Subcutaneous abdominal adipose tissue (tissue), 5 donors: ENCODE results near the gene DHX36.

Experiments
- H3K27ac ChIP-seq: one replicate; pipeline ENCODE4 v1.7.0; 2013; ENCODE audit warnings: low read depth, mild to moderate bottlenecking, inconsistent platforms, low read length, moderate library complexity
- H3K27me3 ChIP-seq, 5 donors: one replicate each; pipeline ENCODE4 v1.7.0; 2013; ENCODE audit warnings: low read length in 5 of 5, inconsistent platforms in 1 of 5; ENCODE audit not compliant: control insufficient read depth in 5 of 5, insufficient read depth in 4 of 5
- H3K36me3 ChIP-seq, 5 donors: one replicate each; pipeline ENCODE4 v1.7.0; 2013; ENCODE audit warnings: low read length in 5 of 5; ENCODE audit not compliant: control insufficient read depth in 5 of 5, insufficient read depth in 5 of 5
- H3K4me1 ChIP-seq, 5 donors: one replicate each; pipeline ENCODE4 v1.7.0; 2013; ENCODE audit warnings: low read length in 5 of 5, mild to moderate bottlenecking in 3 of 5, moderate library complexity in 1 of 5; ENCODE audit not compliant: control insufficient read depth in 5 of 5, insufficient read depth in 5 of 5
- H3K4me3 ChIP-seq, 5 donors: one replicate each; pipeline ENCODE4 v1.7.0; 2013; ENCODE audit warnings: low read length in 5 of 5, low read depth in 1 of 5
- H3K9ac ChIP-seq, 5 donors: one replicate each; pipeline ENCODE4 v1.7.0; 2013; ENCODE audit warnings: low read length in 5 of 5, mild to moderate bottlenecking in 4 of 5, moderate library complexity in 3 of 5
- H3K9me3 ChIP-seq, 5 donors: one replicate each; pipeline ENCODE4 v1.7.0; 2013; ENCODE audit warnings: low read length in 5 of 5; ENCODE audit not compliant: control insufficient read depth in 5 of 5
- donor health status: healthy.
- donor health status: healthy.
- donor health status: healthy.
- donor health status: healthy.
- donor health status: healthy.

Gene DHX36

DNA sequence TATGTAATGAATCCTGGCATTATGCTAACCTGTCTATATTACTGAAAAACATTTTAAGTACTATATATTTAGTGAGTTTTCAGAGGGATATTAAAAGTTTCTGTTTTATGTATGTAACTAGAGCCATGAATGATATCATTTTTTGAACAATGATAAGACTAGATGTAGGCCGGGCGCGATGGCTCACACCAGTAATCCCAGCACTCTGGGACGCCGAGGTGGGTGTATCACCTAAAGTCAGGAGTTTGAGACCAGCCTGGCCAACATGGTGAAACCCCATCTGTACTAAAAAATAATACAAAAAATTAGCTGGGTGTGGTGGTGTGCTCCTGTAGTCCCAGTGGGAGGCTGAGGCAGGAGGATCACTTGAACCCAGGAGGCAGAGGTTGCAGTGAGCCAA lies 34.1 kb downstream of the DHX36 start:
- no peak overlapping the region for H3K9ac ChIP-seq
- H3K27me3 ChIP-seq, result no peaks in the 10 kb centered on the region
- peaks cover 64 to 71% (median 68%) of the 10 kb centered on the region in 5 donors for H3K36me3 ChIP-seq
- H3K4me3 ChIP-seq, result no peak overlapping the region
- no peaks in the 10 kb centered on the region for H3K9me3 ChIP-seq
- H3K4me1 ChIP-seq, result no peaks in the 10 kb centered on the region
- no peak overlapping the region for H3K27ac ChIP-seq

DNA sequence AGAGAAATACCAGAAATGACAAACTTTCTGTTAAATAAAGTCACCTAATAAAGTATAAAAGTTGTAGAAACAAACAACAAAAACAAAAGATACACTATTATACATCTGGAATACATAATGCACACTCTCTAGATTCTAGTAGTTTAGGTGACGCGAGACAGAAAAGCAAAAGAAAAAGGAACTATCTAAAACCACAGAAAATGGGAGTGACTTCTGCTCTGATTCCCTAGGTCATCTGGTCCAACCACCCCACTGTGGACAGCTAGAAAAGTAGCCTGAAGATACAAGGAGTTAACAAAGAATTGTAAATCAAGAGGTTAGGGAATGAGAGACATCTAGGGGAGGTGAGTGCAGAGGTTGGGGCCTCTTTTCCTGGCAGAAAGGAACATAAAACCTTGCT lies 39.1 kb downstream of the DHX36 start:
- Histone ChIP-seq H3K27me3 (no peaks in the 10 kb centered on the region), H3K4me1 (no peaks in the 10 kb centered on the region), H3K4me3 (no peak overlapping the region), H3K9me3 (no peaks in the 10 kb centered on the region), H3K27ac (no peak overlapping the region), H3K9ac (no peak overlapping the region), H3K36me3 (peaks cover 54 to 72% (median 66%) of the 10 kb centered on the region in 5 donors)

DNA sequence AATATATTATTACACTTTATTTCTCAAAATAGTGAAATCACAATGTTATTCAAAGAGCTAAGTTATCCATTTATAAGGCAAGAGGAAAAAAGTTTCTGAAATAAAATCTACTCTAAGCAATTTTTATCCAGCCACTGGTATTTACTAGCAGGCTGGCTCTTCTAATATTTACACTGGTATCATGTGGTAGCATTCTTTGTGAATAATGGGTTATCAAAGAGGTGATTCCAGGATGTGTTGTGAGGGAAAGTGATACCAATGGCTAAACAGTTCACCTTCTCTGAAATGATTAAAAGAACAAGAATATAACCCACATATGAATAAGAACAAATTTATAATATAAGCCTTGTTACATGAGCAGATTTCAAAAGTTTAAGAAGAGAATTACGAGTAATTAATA lies 44.1 kb downstream of the DHX36 start:
- Histone ChIP-seq H3K9me3 (no peaks in the 10 kb centered on the region), H3K4me1 (peaks cover 0 to 7% (median 0%) of the 10 kb centered on the region in 5 donors), H3K4me3 (no peak overlapping the region), H3K36me3 (peaks cover 45 to 74% (median 66%) of the 10 kb centered on the region in 5 donors), H3K9ac (no peak overlapping the region), H3K27me3 (no peaks in the 10 kb centered on the region), H3K27ac (no peak overlapping the region)

DNA sequence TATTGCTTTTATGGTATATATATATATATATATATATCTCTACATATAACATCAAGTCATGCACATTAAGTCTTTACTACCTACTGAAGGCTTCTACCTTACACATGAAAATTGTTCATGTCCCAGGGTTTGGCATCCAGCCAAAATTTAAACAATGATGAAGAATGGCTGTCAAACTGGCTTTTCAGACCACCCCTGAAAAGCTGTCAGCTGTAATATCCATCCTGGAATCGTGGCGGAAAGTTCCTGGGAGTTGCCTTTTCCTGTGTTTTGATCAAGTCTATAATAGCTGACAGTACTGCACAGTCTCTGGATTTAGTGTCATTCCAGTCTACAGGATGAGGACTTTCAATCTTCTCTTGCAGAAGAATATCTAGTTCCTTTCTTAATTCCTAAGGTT lies 48.3 kb downstream of the DHX36 start:
- Histone ChIP-seq H3K4me3 (no peak overlapping the region), H3K9me3 (no peaks in the 10 kb centered on the region), H3K27me3 (no peaks in the 10 kb centered on the region), H3K27ac (no peak overlapping the region), H3K9ac (no peak overlapping the region), H3K36me3 (peaks cover 44 to 71% (median 63%) of the 10 kb centered on the region in 5 donors), H3K4me1 (peaks cover 0 to 15% (median 0%) of the 10 kb centered on the region in 5 donors)

DNA sequence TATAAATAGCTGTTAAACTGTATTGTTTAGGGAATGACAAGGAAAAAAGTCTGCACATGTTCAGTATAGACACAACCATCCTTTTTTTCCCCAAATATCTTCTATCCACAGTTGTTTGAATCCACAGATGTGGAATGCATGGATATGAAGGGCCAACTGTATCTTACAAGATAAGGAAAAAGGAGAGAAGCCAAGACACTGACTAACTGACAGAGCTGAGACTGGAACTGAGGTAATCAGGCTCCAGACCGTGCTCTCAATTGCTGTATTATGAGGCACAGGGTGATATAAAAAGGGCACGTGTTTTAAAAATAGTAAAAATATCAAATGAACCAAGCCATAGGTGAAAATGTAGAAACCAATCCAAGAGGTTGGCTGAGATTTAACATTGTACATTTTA lies 49.0 kb downstream of the DHX36 start:
- Histone ChIP-seq H3K27me3 (no peaks in the 10 kb centered on the region), H3K4me3 (no peak overlapping the region), H3K9me3 (no peaks in the 10 kb centered on the region), H3K9ac (no peak overlapping the region), H3K27ac (no peak overlapping the region), H3K4me1 (peaks cover 0 to 15% (median 0%) of the 10 kb centered on the region in 5 donors), H3K36me3 (peaks cover 38 to 66% (median 56%) of the 10 kb centered on the region in 5 donors)

DNA sequence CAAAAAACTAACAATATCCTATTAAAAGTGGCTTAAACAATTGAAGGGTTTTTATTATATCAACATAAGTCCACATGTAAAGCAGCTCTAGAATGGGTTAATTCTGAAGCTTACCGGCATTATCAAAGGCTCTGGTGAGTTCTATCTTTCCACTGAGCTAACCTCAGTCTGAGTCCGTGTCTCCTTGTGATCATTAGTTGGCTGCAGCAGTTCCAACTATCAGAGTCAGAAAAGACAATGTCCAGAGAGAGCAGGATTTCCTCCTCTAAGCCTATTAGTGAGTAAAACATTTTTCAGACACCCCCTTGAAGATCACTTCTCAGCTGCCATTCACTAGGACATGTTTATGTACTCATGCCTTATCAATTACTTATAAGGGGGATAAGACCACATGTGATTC lies 49.9 kb downstream of the DHX36 start:
- Histone ChIP-seq H3K36me3 (peaks cover 34 to 59% (median 50%) of the 10 kb centered on the region in 5 donors), H3K4me1 (peaks cover 0 to 15% (median 0%) of the 10 kb centered on the region in 5 donors), H3K27me3 (no peaks in the 10 kb centered on the region), H3K9ac (no peak overlapping the region), H3K9me3 (peaks cover 0 to 2% (median 0%) of the 10 kb centered on the region in 5 donors), H3K4me3 (no peak overlapping the region), H3K27ac (no peak overlapping the region)

DNA sequence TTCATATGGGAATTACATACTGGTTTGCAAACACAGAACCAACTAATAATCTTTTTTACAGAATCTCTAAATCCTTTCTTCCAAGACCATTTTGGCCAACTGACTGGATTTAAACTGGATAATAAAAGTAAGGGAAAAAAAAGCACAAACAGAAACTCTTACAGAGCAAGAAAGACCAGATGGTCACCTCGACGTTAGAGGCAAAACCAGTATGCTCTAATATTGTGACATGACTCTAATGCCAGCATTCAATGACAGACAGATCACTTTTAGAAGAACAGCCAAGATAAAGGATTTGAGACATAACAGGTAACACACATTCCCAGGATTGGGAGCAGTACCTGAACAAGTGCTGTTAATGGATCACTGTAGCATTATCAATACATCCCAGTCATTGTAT lies 50.9 kb downstream of the DHX36 start:
- Histone ChIP-seq H3K9ac (no peak overlapping the region), H3K9me3 (peaks cover 0 to 2% (median 0%) of the 10 kb centered on the region in 5 donors), H3K27ac (no peak overlapping the region), H3K36me3 (peaks cover 26 to 50% (median 44%) of the 10 kb centered on the region in 5 donors), H3K27me3 (no peaks in the 10 kb centered on the region), H3K4me1 (peaks cover 0 to 15% (median 0%) of the 10 kb centered on the region in 5 donors), H3K4me3 (no peak overlapping the region)

DNA sequence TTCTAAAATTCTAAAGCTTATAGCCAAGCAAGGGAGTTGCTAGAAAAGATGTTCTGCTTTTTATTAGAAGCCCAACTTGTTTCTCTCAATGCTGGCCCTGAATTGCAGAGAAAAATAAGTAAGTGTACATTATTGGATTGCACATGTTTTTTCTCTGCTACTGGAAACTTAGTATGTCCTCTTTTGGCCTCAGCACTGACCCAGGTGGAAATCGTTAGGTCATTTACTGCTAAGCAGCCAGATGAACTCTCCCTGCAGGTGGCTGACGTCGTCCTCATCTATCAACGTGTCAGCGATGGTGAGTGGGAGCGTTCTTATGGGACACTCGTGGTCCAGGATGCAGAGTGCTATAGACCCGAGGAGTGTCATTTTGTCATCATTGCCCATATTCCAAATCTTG lies 69.8 kb downstream of the DHX36 start:
- H3K9me3 ChIP-seq, result no peaks in the 10 kb centered on the region
- H3K4me1 ChIP-seq, result peaks cover 0 to 4% (median 3%) of the 10 kb centered on the region in 5 donors
- H3K27me3 ChIP-seq, result no peaks in the 10 kb centered on the region
- no peak overlapping the region for H3K9ac ChIP-seq
- H3K36me3 ChIP-seq, result peaks cover 31 to 64% (median 49%) of the 10 kb centered on the region in 5 donors
- no peak overlapping the region for H3K4me3 ChIP-seq
- H3K27ac ChIP-seq, result no peak overlapping the region

DNA sequence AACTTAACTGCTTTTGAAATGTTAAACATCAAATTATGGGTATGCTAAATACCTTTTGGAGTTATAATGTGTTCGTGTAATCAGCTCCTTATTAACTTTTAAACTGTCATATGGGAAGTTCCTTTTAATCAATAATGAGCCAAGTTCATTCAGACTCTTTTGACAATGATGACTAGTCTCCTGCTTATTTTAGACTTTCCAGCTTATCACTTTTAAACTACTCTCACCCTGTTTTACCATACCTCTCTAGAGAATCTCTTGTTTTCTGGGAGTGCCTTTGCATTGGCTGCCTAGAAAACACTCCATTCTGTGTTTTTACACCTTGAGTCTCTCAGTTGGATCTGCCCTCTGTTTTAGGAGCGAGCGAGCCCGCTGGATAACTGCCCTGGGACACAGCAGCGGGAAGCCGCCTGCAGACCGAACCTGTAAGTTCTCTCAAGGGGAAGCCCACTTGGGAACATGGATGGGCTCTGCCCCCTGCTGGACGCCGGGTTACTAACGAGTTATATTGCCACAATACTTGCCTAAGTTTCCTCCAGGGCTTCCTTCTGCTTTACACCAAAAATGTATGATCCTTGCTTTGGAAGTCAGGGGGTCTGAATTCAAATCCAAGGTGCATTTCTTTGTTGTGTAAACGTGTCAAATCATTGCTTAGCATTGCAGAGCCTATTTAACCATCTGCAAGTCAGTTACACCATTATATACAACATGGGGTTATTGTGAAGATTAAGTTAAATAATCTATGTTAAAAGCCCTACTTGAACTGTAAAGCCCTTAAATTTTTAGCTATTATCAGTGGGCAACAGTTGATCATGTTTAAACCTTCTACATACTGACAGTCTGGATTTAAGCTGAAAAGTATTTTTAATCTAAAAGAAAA lies 71.3 kb downstream of the DHX36 start:
- no peaks in the 10 kb centered on the region for H3K9me3 ChIP-seq
- H3K9ac ChIP-seq, result no peak overlapping the region
- H3K4me1 ChIP-seq, result peaks cover 0 to 4% (median 4%) of the 10 kb centered on the region in 5 donors
- no peak overlapping the region for H3K27ac ChIP-seq
- peak overlapping the region in 4 of 5 donors; percentile 24 to 39 (median 32) for H3K4me3 ChIP-seq
- no peaks in the 10 kb centered on the region for H3K27me3 ChIP-seq
- H3K36me3 ChIP-seq, result peaks cover 25 to 50% (median 36%) of the 10 kb centered on the region in 5 donors

DNA sequence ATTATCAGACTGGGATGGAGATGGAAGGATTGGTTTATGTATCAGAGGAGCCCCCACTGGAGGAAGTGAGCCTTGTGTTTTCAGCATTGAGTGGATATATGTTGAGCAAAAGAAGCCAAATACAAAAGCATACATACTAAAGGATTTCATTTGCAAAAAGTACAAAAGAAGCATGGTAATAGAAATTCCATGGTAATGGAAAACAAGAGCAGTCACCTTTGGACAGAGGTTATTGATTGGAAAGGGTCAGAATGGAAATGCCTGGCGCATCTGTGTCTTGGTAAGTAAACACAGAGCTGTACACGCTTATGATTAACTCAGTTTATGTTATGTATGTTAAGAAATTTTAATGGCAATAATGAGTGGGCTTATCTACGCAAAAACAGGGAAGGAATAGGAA lies 72.7 kb downstream of the DHX36 start:
- H3K36me3 ChIP-seq, result peaks cover 15 to 40% (median 27%) of the 10 kb centered on the region in 5 donors
- peaks cover 0 to 11% (median 4%) of the 10 kb centered on the region in 5 donors for H3K4me1 ChIP-seq
- no peak overlapping the region for H3K4me3 ChIP-seq
- H3K9ac ChIP-seq, result no peak overlapping the region
- H3K27ac ChIP-seq, result no peak overlapping the region
- H3K9me3 ChIP-seq, result no peaks in the 10 kb centered on the region
- no peaks in the 10 kb centered on the region for H3K27me3 ChIP-seq
